GM21390 (cell line): Measurements from ENCODE around the gene AGXT.

Experiments
- ATAC-seq: cut with Tn5 transposase; IDR thresholded peaks from one replicate; pipeline ENCODE4 v1.9.1; 2021; ENCODE audit not compliant: unreplicated experiment

The AGXT gene

DNA sequence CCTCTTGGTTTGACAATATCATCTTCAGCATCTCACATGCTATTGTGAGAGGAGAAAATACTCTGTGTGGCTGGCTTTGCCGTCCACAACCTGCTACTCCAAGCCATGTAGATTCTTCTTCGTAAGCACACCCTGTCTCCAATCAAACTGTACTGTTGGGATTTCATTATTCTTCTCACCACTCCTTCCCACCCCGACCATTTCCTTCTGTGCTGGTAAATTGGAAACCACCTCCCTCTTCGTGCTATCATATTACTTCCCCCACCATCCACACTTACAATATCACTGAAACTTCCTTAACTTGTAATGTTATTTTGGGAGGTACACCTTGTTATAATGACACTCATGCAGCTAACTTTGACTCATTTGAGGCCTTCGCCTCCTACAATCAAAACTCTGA is 3.2 kb upstream of the AGXT start:
- no peak for ATAC-seq

DNA sequence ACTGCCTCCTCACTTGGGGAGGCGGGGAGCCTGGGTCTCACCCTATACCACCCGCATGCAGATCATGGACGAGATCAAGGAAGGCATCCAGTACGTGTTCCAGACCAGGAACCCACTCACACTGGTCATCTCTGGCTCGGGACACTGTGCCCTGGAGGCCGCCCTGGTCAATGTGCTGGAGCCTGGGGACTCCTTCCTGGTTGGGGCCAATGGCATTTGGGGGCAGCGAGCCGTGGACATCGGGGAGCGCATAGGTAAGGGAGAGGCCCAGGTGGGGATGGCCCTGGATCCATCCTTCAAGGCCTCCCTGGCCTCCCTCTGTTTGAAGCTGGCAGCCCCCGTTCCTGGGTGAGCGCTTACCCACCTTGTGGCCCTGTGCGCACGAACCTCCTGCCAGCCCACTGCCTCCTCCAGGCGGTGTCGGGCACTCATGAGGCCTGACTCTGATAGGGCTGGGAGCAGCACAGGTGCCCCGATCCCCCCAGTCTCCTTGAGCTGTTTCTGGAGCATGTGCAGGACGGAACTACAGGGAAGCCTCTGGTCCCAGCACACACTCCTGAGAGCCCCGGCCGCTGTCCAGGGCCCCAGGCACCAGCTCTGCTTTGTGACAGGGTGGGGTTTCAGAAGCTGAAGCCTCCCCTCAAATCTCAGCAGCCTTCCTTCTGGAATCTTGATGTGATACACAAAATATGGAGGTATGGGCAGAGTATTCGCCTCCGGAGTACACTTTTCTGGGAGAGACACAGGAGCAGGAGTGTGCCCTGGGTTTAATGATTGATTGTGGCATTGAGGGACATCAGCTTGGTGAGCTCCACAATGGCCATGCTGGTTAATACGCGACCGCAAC is 708 bp downstream of the AGXT start:
- ATAC-seq = no peak

DNA sequence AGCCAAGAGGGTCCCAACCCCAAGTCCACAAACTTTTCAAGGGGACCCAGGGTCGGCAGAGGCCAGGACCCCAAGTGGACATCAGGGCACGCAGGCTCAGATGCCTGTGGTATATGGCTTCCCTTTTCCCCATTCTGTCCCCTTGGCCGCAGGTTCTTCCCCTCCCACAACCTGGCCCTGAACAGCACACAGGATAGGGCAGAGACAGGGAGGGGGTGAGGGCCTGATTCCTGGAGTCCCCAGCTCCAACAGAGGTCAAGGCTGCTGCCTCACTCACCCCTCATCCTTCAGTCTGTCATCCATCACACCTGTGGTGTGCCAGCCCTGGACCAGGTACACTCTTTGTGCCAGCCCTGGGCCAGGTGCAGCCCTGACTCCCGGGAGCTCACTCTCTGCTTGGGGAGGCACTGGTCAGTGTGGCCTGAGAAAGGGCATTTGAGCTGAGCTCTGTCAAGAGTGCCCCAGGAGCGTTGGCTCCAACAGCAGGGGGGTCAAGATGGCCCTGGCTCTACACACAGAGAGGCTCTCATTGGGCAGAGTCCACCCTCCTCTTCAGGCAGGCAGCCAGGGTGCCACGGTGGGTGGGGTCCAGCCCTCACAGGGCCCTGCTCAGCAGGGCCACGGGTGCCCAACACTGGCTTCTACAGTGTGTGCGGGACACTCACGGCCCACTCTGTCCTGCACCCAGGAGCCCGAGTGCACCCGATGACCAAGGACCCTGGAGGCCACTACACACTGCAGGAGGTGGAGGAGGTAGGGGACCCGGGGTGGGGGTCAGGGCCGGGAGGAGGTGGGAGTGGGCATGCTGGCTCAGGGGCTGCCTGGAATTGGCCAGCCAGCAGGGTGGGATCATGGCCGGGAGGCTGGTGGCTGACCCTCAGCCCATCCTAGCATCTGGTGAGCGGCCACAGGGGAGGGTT is 1.6 kb downstream of the AGXT start:
- no peak for ATAC-seq

DNA sequence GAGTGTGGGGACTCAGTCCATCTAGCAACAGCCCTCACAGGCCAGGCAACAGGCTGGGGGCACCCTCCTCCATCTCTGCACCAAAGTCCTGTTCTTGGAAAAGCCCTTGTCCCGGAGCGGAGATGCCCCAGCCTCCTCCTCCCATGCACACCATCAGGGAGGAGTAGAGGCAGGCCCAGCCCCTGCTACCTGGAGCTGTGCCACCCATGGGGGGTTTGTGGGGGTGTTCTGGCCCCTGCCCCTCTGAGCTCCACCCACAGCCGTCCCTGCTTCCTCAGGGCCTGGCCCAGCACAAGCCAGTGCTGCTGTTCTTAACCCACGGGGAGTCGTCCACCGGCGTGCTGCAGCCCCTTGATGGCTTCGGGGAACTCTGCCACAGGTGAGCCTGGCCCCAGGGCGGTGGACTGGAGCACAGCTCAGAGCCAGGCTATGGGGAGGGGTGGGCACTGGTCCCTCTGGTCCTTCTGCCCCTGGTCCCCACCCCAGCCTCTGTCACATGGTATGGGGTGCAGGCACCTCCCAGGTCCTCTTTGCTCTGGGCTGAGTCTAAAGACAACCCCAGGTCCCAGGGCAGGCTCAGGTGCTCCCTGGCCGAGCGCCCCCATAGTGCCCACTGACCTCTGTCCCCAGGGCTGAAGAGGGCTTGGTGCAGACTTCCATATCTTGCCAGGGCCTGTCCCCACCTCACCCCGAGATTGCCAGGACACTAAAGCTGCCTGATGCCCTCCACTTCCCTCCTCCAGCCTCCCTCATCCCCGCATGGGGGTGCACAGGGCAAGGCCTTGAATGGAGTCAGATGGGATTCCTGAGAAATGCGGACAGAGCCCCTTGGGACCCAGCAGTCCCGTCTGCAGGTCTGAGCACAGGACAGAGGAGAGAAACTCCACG is 2.7 kb downstream of the AGXT start:
- no peak for ATAC-seq

DNA sequence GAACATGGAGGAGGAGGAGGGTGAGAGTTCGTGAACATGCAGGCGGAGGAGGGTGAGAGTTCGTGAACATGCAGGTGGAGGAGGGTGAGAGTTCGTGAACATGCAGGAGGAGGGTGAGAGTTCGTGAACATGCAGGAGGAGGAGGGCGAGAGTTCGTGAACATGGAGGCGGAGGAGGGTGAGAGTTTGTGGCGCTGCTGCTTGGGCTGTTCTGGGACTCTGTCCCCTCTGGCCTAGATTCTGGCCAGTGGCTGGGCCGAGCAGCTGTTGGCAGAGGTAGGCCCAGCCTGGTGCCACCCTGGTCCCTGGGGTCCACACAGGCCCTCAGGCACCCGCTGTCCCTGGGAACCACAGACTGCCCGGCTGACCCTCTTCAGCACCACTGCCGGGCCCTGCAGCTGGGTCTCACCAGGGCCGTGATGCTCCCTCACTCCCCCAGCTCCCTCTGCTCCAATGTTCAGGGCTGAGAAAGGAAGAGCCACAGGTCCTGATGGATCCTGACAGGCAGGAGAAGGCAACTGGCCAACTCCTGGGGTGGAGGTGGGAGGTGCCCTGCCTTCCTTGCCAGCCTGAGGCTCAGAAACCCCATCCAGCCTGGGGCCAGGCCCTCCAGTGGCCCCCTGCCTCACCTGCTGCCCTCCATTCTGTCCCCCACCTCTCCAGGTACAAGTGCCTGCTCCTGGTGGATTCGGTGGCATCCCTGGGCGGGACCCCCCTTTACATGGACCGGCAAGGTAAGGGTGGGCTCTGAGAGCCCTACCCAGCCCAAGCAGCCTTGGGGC is 3.9 kb downstream of the AGXT start:
- no peak for ATAC-seq

DNA sequence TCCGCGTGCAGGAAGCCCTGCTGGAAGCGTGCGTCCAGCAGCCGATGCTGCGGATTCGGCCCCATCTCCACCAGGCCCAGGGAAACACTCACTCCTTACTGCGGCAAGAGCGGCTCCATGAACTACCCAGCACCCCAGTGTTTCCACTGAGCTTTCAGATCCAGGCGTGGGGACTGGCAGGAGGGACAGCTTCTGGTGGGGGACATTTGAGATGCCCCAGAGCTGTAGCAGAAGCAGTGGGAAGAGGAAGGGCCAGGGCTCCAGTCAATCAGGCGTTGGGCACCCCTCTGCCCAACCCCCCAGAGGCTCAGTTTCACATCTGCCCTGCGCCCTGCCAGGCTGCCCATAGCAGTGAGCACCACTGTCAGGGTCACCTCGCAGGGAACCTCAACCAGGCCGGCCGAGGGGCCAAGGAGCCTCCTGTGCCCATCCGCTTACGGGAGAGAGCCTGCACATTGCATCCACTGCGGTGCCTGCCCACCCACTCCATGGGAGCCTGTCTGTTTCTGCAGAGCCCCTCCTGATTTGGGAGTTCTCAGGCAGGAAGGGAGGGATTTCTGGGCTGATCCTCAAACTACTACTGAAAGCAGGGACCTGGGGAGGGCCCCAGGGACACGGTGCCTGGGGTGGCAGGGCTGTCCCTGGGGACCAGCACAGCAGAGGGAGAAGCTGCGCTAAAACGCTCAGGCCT is 4.6 kb downstream of the AGXT start:
- ATAC-seq = no peak

DNA sequence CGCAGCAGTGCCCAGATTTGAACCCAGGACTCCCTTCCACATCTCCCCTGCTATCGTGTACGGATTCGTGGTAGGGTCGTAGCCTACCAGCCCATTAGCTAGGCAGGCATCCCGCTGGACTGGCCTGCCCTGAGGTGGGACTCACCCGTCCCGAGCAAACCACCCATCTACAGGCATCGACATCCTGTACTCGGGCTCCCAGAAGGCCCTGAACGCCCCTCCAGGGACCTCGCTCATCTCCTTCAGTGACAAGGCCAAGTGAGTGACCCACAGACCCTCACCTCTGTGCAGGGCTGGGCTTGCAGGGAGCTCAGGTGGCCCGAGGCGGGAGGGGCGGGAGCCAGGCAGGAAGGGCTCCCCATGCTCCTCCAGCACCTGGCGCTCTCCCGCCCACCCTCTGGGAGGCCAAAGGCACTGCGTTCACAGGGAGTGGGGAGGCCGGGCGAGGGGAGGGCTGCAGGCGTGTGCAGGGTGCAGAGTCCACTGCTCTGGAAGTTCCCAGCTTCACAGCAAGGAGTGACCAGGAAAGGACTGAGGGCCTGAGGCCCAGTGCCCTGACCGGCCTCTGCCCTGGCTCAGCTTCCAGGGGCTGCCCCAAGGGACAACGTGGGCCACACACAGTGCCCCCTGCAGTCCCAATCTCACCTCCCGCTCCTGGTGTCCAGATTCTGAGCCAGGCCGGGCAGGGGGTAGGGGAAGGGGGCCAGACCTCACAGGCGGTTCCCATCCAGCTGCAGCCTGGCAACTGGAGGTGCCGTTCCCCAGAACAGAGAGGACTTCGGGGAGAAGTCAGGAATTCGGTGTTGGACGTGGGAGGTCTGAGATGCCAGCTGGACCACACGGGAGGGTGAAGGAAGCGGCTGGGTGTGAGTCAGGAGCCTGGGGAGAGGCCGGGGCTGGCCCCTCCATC is 5.4 kb downstream of the AGXT start:
- ATAC-seq = no peak

DNA sequence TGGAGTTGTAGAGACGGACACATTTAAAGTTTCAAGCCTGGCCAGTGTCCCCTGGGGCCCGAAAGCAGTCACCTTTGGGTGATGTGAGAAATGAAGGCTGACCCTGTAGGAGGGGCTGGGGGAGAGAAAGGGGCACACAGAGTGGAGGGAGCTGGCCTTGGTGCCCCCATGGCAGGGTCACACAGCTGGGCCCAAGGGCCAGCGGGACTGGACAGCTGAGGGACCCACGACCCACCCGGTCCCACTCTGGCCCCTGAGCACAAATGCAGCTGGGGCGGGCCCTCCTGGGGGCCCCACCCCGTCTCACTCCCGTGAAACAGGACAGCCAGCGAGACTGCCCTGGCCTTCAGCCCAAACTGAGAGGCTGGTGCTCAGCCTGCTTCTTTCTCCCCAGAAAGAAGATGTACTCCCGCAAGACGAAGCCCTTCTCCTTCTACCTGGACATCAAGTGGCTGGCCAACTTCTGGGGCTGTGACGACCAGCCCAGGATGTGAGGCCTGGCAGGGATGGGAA is 6.1 kb downstream of the AGXT start:
- ATAC-seq = no peak

DNA sequence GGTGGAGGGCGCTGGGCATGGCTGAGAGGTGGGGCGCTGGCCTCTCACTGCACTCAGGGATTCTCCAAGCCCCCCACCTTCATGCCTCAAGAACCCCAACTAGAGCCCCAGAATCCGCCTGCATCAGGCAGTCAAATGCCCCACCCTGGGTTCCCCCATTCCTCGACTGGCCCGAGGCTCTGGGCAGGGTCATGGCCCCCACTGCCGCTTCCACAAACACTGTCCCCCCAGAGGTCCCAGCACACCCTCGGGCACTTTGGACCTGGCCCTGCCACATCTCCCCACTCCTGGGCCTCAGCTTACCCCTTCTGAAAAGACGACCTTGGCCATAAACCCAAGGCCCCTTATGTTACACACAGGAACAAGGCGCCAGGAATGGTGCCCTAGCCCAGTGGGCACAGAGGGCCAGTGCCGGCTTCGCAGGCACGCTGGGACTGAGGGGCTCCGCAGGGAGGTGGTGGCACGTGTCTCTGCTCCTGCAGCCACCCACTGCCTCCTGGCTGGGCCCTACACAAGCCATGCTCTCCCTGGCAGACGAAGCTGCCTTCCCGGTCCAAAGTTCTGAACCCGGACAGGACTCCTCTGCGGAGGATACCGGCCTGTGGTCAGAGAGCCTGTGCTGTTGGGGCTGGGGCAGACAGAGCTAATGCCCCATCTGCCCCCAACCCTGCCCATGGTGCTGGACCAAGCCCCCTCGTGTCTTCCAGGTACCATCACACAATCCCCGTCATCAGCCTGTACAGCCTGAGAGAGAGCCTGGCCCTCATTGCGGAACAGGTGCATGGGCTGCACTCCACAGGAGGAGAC is 6.8 kb downstream of the AGXT start:
- ATAC-seq = no peak

DNA sequence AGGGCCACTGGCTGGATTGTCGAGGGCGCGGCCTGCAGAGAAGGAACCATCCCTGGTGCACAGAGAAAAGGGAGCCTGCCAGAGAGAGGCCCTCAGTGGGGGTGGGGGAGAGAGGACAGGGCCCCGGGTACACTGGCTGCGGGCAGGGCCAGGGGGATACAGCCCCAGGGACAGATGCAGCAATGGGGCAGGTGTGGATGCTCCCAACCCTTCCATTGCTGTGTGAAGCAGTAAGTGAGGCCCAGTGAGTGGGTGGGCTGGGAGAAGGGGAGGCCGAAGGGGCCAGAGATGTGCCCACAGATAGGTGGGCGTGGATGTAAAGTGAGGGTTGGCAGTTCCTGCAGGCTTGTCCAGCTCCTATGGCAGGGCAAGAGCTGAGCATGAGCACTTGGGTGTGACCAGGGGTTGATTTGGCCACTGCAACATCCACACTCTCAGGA is 7.4 kb downstream of the AGXT start:
- no peak for ATAC-seq

DNA sequence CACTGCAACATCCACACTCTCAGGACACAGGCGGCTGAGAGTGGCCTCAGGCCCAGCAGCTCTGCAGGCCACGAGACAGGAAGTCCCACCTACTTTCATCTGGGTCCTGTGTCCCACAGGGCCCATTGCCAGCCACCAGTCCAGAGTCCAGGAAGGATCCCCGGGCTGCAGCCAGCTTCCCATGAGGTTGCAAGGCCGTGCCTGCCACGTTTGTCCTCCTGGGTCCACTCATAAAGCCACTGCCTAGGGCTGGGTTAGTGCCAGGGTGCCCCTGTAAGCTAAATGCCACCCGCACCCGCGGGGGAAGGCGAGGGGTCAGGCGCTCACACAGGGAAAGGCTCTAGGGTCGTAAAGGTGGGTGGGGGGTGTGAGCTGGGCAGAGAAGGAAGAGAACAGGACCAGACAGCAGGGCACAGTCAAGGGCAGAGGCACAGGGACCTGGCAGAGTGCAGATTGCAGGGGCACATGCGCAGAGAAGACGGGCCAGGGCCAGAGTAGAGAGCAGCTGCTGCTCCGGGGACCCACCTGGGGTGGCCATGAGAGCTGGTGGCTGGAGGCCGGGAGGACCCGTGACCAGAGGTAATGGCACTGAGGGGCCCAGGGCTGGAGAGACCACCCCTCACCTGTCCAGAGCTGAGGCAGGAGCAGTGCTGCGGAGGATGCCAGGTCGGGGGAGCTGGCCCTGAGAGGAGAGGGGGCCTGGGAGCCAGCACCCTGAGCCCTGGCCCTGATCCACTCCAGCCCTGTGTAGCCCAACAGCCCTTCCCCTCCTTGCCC is 8.0 kb downstream of the AGXT start:
- ATAC-seq = no peak

DNA sequence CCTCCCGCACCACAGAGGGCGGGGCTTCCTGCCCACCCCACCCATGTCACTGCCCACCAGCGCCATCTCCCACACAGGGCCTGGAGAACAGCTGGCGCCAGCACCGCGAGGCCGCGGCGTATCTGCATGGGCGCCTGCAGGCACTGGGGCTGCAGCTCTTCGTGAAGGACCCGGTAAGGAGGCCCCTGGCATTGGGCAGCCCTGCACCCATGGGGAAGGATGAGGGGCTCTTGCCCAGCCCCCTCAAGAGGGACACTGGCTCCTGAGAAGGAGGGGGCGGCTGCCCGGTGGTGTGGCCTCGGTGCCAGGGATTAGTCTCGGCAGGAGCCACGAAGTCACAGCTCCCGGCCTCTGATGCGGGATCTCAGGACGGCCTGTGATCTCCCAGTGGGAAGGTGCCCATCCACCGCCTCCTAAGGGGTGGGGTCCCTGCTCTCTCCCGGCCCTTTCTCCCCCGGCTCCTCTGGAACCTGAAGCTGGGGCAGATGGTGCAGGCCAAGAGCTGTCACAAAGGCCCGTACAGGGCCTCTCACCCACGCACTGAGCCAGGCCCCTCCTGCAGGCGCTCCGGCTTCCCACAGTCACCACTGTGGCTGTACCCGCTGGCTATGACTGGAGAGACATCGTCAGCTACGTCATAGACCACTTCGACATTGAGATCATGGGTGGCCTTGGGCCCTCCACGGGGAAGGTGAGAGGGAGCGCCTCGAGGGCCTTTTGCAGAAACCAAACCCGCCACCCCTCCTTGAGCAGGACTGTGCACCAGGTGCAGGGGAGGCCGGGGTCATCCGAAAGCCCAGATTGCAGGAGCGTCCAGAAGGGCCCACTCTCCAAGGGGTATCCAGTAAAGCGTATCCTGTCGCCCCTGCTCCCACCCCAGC is 9.1 kb downstream of the AGXT start:
- ATAC-seq = no peak

DNA sequence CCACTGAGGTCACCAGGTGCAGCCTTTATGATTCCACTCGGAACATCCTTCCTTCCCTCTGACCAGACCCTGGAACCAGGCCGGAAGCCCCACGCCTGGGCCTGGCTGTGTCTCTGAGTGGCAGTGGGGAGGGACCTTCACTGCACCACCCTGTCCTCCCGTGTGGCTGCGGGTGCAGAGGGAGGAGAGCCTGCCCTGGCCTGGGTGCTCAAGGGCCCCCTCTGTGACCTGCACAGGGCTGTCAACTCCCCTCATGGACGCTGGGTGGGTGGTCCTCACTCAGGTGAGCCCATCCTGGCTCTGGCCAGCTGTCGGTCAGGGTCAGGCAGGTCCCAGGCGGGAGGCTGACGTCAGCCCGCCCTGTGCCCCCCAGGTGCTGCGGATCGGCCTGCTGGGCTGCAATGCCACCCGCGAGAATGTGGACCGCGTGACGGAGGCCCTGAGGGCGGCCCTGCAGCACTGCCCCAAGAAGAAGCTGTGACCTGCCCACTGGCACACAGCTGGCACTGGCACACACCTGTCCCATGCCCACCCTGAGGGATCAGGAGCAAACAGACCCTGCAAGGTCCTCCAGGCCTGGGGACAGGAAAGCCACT is 9.8 kb downstream of the AGXT start:
- ATAC-seq = no peak

DNA sequence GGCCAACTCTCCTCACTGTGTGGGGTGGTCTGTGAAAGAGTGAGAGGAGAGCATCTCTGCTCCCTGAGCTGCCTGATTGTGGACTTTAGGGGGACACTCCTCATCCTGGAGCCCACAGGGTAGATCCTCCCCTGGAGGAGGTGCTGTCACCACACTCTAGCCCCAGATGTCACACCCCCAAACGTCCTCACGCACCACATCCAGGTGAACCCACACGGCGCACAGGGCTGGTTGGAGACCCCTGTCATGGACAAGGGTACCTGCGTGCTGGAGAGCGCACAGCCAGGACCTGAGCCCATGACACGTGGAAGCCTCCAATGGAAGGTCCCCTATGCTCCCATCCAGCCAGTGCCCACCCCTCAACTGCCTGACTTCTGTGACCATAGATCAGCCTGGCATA is 10.5 kb downstream of the AGXT start:
- ATAC-seq = no peak

DNA sequence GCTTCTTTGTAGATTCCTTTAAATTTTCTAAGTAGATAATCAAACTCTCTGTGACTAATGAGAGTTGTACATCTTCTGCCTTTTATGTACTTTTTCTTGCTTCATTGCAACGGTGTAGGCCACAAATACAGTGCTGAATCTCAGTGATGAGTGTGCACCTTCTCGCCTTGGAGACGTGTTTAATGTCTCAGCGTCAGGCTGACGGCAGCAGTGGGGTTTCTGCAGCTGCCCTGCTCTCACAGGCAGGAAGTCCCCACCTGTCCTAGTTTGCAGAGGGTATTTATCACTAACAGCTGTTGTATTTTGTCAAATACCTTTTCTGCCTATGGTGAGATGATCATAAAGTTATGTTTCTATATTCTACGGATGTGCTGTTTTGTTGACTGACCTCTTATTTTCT is 13.3 kb downstream of the AGXT start:
- no peak for ATAC-seq
